Gastrocnemius medialis (tissue), 4 donors: ENCODE measurements around the gene CLP1. TPM values are rescaled to one million over a fixed set of nuclear protein-coding genes. Genes with fewer than 3 reads are reported as not detected.

Experiments
- ATAC-seq, 2 donors: fragments of 150-250 bp; one replicate each; pipeline ENCODE4 v1.9.1; 2016
- DNase-seq, 2 donors: peaks; one replicate each; pipeline ENCODE4 v3.0.0-alpha.2; 2019
- H3K27ac ChIP-seq, 4 donors: fragments of 200-600 bp; sonication (generic); 1 replicate in 1 of 4; 2 replicates in 3 of 4; pipeline ENCODE4 v1.5.1; 2016 to 2018; ENCODE audit warnings: mild to moderate bottlenecking in 2 of 4, moderate library complexity in 1 of 4
- H3K27me3 ChIP-seq, 3 donors: fragments of 200-600 bp; sonication (generic) in 2 of 3; 1 replicate in 1 of 3; 2 replicates in 2 of 3; pipeline versions ENCODE4 v1.5.1 to v1.6.0; 2016 to 2019; ENCODE audit warnings: mild to moderate bottlenecking in 1 of 3, moderate library complexity in 1 of 3
- H3K36me3 ChIP-seq, 2 donors: fragments of 200-600 bp; sonication (generic) in 1 of 2; one replicate each; pipeline ENCODE4 v1.5.1; 2017 to 2018
- H3K4me1 ChIP-seq, 2 donors: fragments of 200-600 bp; sonication (generic) in 1 of 2; one replicate each; pipeline ENCODE4 v1.5.1; 2016 to 2017; ENCODE audit warnings: mild to moderate bottlenecking in 2 of 2
- H3K4me3 ChIP-seq, 4 donors: fragments of 200-600 bp; sonication (generic) in 3 of 4; 1 replicate in 1 of 4; 2 replicates in 3 of 4; pipeline ENCODE4 v1.5.1; 2016 to 2019; ENCODE audit warnings: mild to moderate bottlenecking in 2 of 4
- H3K9me3 ChIP-seq, 3 donors: fragments of 200-600 bp; sonication (generic) in 2 of 3; 1 replicate in 1 of 3; 2 replicates in 2 of 3; pipeline ENCODE4 v1.5.1; 2016 to 2019
- POLR2A ChIP-seq, 2 donors: fragments of 450-650 bp; IDR thresholded peaks; one replicate each; pipeline ENCODE4 v1.6.1; 2017; ENCODE audit warnings: antibody characterized with exemption in 2 of 2, mild to moderate bottlenecking in 2 of 2, moderate library complexity in 2 of 2
- in situ Hi-C, 4 donors: fragments of 200-750 bp; cut with MboI; loops; one replicate each; pipeline versions ENCODE4 v1.15.0 to v1.8.0; 2017; ENCODE audit warnings: low sequenced_read_pairs in 4 of 4
- intact Hi-C: fragments of 100-400 bp; cut with DNase I; formaldehyde crosslinking; loops from one replicate; pipeline ENCODE4 v1.15.1; 2023; ENCODE audit warnings: low total_unique reads
- total RNA-seq, 4 donors: library from RNA; depleted of rRNA; stranded (reverse); fragments of >200 nt; gene quantifications; one replicate each; pipeline versions ENCODE4 v1.1.0 to v1.2.3, GENCODE V29; 2016
- TF ChIP-seq, protein P1 (sequence below), 5 experiments: fragments of 450-650 bp in 3 of 5; fragments of 200-600 bp in 2 of 5; sonication (generic) in 2 of 5; IDR thresholded peaks in 4 of 5; conservative IDR thresholded peaks in 1 of 5; 1 replicate in 4 of 5; 2 replicates in 1 of 5; pipeline ENCODE4 v1.5.1; 2016 to 2019; ENCODE audit warnings: antibody characterized with exemption in 5 of 5, mild to moderate bottlenecking in 3 of 5, moderate library complexity in 3 of 5

The CLP1 gene
- total RNA-seq, 4 donors from 2014 or later: 10.6 to 15.3 (median 11.2) TPM

DNA sequence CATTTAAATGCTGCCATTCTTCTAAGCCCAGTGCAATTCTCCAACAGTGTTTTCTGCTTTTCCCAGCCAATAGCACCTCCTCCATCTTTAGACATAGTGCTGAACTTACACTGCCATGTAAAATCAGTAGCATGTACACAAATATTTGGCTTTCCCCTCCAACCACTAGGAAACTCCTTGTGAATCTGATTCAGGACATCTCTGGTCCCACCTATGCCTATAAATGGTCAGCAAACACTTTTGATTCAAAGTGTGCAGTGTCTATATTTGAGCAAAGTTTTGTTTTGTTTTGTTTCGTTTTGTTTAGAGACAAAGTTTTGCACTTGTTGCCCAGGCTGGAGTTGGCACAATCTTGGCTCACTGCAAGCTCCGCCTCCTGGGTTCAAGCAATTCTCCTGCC is 32.7 kb upstream of the CLP1 start:
- intact Hi-C loops (no loop called here), in situ Hi-C loops (loop anchor here in 1 of 4 donors (25.0 kb wide), 2 partner anchors 163 to 288 kb away; partner anchors contain the start of genes P2RX3, RTN4RL2 and SSRP1)
- no peak for ATAC-seq

DNA sequence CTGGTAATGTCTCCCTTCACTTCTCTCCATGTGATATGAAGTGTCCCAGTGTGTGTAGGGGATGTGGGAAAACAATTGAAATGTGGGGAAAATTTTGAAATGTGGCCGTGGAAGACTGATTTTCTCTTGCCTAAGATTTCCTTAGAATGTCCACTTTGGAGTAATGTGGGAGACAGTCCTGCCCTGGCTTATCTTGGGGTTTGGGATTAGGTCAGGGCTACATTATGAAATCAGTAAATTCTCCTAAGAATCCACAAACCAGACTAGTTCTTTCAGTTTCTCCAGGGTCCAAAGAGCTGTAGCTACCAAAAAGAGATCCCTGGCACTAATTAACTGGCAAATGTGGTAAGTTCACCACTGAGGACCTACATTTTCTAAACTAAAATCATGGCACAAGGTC is 30.7 kb upstream of the CLP1 start:
- TF ChIP-seq, protein P1, sequence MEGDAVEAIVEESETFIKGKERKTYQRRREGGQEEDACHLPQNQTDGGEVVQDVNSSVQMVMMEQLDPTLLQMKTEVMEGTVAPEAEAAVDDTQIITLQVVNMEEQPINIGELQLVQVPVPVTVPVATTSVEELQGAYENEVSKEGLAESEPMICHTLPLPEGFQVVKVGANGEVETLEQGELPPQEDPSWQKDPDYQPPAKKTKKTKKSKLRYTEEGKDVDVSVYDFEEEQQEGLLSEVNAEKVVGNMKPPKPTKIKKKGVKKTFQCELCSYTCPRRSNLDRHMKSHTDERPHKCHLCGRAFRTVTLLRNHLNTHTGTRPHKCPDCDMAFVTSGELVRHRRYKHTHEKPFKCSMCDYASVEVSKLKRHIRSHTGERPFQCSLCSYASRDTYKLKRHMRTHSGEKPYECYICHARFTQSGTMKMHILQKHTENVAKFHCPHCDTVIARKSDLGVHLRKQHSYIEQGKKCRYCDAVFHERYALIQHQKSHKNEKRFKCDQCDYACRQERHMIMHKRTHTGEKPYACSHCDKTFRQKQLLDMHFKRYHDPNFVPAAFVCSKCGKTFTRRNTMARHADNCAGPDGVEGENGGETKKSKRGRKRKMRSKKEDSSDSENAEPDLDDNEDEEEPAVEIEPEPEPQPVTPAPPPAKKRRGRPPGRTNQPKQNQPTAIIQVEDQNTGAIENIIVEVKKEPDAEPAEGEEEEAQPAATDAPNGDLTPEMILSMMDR (IDR thresholded peaks at IDR 0.05 in 4 of 5, conservative IDR thresholded peaks at IDR 0.05 in 1 of 5): no peak
- TF ChIP-seq POLR2A (IDR thresholded peaks at IDR 0.05): no peak
- no peaks in the 10 kb centered on the region for H3K36me3 ChIP-seq
- H3K27ac ChIP-seq: no peak overlapping the region
- in situ Hi-C loops: loop anchor here in 1 of 4 donors (25.0 kb wide), 2 partner anchors 165 to 290 kb away; partner anchors contain the start of genes P2RX3, RTN4RL2 and SSRP1
- H3K27me3 ChIP-seq: no peaks in the 10 kb centered on the region
- H3K9me3 ChIP-seq: no peaks in the 10 kb centered on the region
- no peaks in the 10 kb centered on the region for H3K4me1 ChIP-seq
- DNase-seq: no peak
- intact Hi-C loops: no loop called here
- ATAC-seq: no peak
- no peak overlapping the region for H3K4me3 ChIP-seq

More for the DNA sequence above, 32.7 kb upstream of the CLP1 start:
- Histone ChIP-seq H3K36me3 (no peaks in the 10 kb centered on the region), H3K27ac (no peak overlapping the region), H3K4me1 (no peaks in the 10 kb centered on the region), H3K4me3 (no peak overlapping the region), H3K27me3 (no peaks in the 10 kb centered on the region), H3K9me3 (no peaks in the 10 kb centered on the region)
- no peak for TF ChIP-seq POLR2A (IDR thresholded peaks at IDR 0.05)
- TF ChIP-seq, protein P1 (IDR thresholded peaks at IDR 0.05 in 4 of 5, conservative IDR thresholded peaks at IDR 0.05 in 1 of 5): no peak
- no peak for DNase-seq

DNA sequence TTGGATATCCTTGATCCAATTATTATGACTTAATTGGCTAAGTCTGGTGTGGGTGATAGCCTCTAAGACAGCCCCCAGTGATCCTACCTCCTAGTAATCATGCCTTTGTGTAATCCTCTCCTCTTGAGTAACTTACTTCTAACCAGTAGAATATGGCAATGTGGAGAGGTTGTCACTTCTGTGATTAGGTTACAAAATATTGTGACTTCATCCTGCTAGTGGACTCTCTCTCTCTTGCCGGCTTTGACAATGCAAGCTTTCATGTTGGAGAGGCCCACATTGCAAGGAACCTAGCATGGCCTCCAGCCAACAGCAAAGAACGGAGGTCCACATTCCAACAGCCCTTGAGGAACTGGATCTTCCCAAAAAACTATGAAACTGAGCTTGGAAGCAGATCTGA is 27.4 kb upstream of the CLP1 start:
- DNase-seq (no peak), ATAC-seq (no peak)
- TF ChIP-seq POLR2A (IDR thresholded peaks at IDR 0.05): no peak
- TF ChIP-seq, protein P1 (IDR thresholded peaks at IDR 0.05 in 4 of 5, conservative IDR thresholded peaks at IDR 0.05 in 1 of 5): no peak
- intact Hi-C loops (no loop called here), in situ Hi-C loops (loop anchor here in 1 of 4 donors (25.0 kb wide), 2 partner anchors 168 to 293 kb away; partner anchors contain the start of genes P2RX3, RTN4RL2 and SSRP1)
- Histone ChIP-seq H3K27ac (no peak overlapping the region), H3K4me1 (no peaks in the 10 kb centered on the region), H3K9me3 (no peaks in the 10 kb centered on the region), H3K4me3 (no peak overlapping the region), H3K27me3 (no peaks in the 10 kb centered on the region), H3K36me3 (no peaks in the 10 kb centered on the region)

DNA sequence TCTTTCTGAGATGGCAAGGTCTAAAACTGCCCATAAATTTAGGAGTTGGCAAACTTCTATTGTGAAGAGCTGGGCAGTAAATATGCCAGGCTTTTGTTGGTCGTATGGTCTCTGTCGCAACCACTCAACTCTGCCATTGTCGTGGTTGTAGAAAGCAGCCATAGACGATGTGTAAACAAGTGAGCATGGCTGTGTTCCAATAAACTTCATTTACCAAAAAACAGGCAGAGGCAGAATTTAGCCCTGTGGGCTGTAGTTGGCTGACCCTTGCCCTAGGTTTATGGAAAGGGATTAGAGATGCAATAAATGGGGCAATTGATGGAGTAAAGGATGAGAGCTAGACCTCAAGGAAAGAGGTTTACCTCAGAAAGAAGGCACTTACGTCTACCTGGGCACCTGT is 25.4 kb upstream of the CLP1 start:
- DNase-seq: no peak
- intact Hi-C loops: no loop called here

More for the DNA sequence above, 25.4 kb upstream of the CLP1 start:
- in situ Hi-C loops: loop anchor here in 1 of 4 donors (25.0 kb wide), 2 partner anchors 170 to 295 kb away; partner anchors contain the start of genes P2RX3, RTN4RL2 and SSRP1
- H3K4me1 ChIP-seq: no peaks in the 10 kb centered on the region
- H3K27ac ChIP-seq: no peak overlapping the region
- no peaks in the 10 kb centered on the region for H3K9me3 ChIP-seq
- no peak for ATAC-seq
- no peaks in the 10 kb centered on the region for H3K36me3 ChIP-seq
- H3K27me3 ChIP-seq: peaks cover 0 to 6% (median 0%) of the 10 kb centered on the region in 3 donors
- H3K4me3 ChIP-seq: no peak overlapping the region
- no peak for TF ChIP-seq POLR2A (IDR thresholded peaks at IDR 0.05)
- TF ChIP-seq, protein P1 (IDR thresholded peaks at IDR 0.05 in 4 of 5, conservative IDR thresholded peaks at IDR 0.05 in 1 of 5): no peak
